Natural killer cell (primary cell): Measurements from ENCODE around the gene ENPP7. TPM values are rescaled to one million over a fixed set of nuclear protein-coding genes. Genes with fewer than 3 reads are reported as not detected.

Experiments used
- ATAC-seq, 3 donors: fragments of 150-1000 bp in 2 of 3; fragments of 200-7000 bp in 1 of 3; cut with Tn5 transposase; 1 replicate in 1 of 3; 2 replicates in 2 of 3; pipeline ENCODE4 v1.10.0; 2021; ENCODE audit warnings: mild to moderate bottlenecking in 2 of 3, moderate library complexity in 2 of 3
- DNase-seq, 2 donors: peaks; one replicate each; pipeline versions ENCODE4 v3.0.0 to v3.0.0-alpha.2; 2013 to 2021; ENCODE audit warnings: mixed read lengths in 1 of 2
- H3K27ac ChIP-seq: one replicate; pipeline ENCODE4 v1.5.1; 2013; ENCODE audit warnings: mild to moderate bottlenecking, low read length
- H3K27me3 ChIP-seq: one replicate; pipeline ENCODE4 v1.6.1; 2013; ENCODE audit warnings: low read length; ENCODE audit not compliant: control insufficient read depth, insufficient read depth
- H3K36me3 ChIP-seq: one replicate; pipeline ENCODE4 v1.6.1; 2013; ENCODE audit warnings: low read length; ENCODE audit not compliant: control insufficient read depth, insufficient read depth
- H3K4me1 ChIP-seq: one replicate; pipeline ENCODE4 v1.6.1; 2013; ENCODE audit warnings: low read length; ENCODE audit not compliant: control insufficient read depth, insufficient read depth
- H3K4me3 ChIP-seq: one replicate; pipeline ENCODE4 v1.5.1; 2013; ENCODE audit warnings: low read length
- H3K9me3 ChIP-seq: one replicate; pipeline ENCODE4 v1.6.1; 2013; ENCODE audit warnings: low read length; ENCODE audit not compliant: control insufficient read depth, insufficient read depth
- H3K27ac Mint-ChIP-seq, 2 donors: one replicate each; pipeline ENCODE4 v1.8.0; 2022; ENCODE audit warnings: mild to moderate bottlenecking in 2 of 2, mixed read lengths in 2 of 2, moderate library complexity in 1 of 2
- H3K27me3 Mint-ChIP-seq, 2 donors: one replicate each; pipeline ENCODE4 v1.8.0; 2022; ENCODE audit warnings: low read depth in 2 of 2, mixed read lengths in 2 of 2
- H3K36me3 Mint-ChIP-seq: one replicate; pipeline ENCODE4 v1.8.0; 2022; ENCODE audit warnings: mixed read lengths
- H3K4me1 Mint-ChIP-seq, 2 donors: one replicate each; pipeline ENCODE4 v1.8.0; 2022; ENCODE audit warnings: mixed read lengths in 2 of 2
- H3K4me3 Mint-ChIP-seq: one replicate; pipeline ENCODE4 v1.8.0; 2022; ENCODE audit warnings: mild to moderate bottlenecking, moderate library complexity, mixed read lengths
- H3K9me3 Mint-ChIP-seq, 2 donors: one replicate each; pipeline ENCODE4 v1.8.0; 2022; ENCODE audit warnings: mixed read lengths in 2 of 2
- WGBS: methylation state at CpG from one replicate; pipeline ENCODE4 v1.1.7; 2013; ENCODE audit warnings: missing lambda C conversion rate; ENCODE audit not compliant: insufficient coverage; 5-methylcytosine and 5-hydroxymethylcytosine counted together
- intact Hi-C: fragments of 100-400 bp; cut with micrococcal nuclease; formaldehyde crosslinking; loops from one replicate; pipeline ENCODE4 v1.14.2; 2022
- total RNA-seq, 4 donors: library from RNA; stranded (reverse); fragments of 120-200 nt in 1 of 4; gene quantifications; one replicate each; pipeline versions ENCODE4 v1.2.3 to v1.2.4, GENCODE V29; 2013 to 2022
- TF ChIP-seq, protein P1 (sequence below): fragments of 200-600 bp; IDR thresholded peaks from one replicate; pipeline ENCODE4 v1.8.0; 2022; ENCODE audit warnings: antibody characterized with exemption

ENPP7 gene
- total RNA-seq, 3 donors from 2014 or later (not counting 1 experiment from before 2014, with no cell fraction given): 0.95 TPM; not detected in 2

DNA sequence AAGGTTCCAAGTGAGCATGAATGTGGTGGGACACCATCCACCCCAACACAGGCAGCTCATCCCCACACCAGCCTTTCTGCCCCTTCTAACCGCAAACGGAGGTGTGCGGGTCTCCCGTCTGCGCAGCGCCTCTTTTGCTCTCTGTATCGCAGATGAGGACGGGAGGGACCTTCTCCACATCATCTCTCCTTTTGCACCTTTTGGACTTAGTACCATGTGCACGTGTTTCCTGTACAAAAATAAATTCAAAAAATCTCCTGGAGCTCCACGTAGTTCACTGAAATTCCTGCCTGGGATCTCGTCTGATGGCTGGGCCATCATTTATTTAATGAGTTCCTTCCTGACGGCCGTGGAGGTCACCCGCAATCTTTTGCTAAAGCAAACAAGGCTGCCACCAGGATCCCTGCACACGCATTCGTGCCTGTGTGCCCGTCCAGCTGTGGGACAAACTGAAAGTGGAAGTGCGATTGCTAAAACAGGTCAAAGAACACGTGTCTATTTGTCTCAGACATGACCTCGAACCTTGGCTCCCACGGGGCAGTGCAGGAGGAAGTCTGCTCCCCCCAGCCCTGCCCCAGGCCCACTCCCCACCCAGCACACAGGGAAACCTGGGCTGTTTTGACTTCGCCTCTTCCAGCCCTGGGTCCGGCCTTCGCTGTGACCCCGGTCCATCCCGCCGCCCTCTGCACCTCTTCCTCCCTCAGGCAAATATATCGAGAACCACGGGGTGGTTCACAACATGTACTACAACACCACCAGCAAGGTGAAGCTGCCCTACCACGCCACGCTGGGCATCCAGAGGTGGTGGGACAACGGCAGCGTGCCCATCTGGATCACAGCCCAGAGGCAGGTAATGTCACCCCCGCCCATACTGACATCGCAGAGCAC is 2.3 kb downstream of the ENPP7 start:
- Histone ChIP-seq H3K4me3 (peak overlapping the region; percentile 51), H3K27me3 (peaks cover under 1% of the 10 kb centered on the region), H3K9me3 (no peaks in the 10 kb centered on the region), H3K36me3 (no peaks in the 10 kb centered on the region), H3K27ac (peak overlapping the region; percentile 84), H3K4me1 (peaks cover 27% of the 10 kb centered on the region)
- intact Hi-C loops: no loop called here
- H3K9me3 Mint-ChIP-seq: no peaks in the 10 kb centered on the region
- peak overlapping the region; percentile 37 to 90 for H3K27ac Mint-ChIP-seq
- peaks cover 18 to 20% of the 10 kb centered on the region in 2 donors for H3K4me1 Mint-ChIP-seq
- peak overlapping the region; percentile 92 for H3K4me3 Mint-ChIP-seq
- 48% methylated on average over 35 of the region's 35 CpGs for WGBS
- H3K36me3 Mint-ChIP-seq: no peaks in the 10 kb centered on the region
- ATAC-seq: peak in 1 of 3 donors; percentile 72
- TF ChIP-seq, protein P1, sequence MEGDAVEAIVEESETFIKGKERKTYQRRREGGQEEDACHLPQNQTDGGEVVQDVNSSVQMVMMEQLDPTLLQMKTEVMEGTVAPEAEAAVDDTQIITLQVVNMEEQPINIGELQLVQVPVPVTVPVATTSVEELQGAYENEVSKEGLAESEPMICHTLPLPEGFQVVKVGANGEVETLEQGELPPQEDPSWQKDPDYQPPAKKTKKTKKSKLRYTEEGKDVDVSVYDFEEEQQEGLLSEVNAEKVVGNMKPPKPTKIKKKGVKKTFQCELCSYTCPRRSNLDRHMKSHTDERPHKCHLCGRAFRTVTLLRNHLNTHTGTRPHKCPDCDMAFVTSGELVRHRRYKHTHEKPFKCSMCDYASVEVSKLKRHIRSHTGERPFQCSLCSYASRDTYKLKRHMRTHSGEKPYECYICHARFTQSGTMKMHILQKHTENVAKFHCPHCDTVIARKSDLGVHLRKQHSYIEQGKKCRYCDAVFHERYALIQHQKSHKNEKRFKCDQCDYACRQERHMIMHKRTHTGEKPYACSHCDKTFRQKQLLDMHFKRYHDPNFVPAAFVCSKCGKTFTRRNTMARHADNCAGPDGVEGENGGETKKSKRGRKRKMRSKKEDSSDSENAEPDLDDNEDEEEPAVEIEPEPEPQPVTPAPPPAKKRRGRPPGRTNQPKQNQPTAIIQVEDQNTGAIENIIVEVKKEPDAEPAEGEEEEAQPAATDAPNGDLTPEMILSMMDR: no peak
- no peaks in the 10 kb centered on the region for H3K27me3 Mint-ChIP-seq
- DNase-seq: no peak

- DNase-seq (no peak), ATAC-seq (no peak)
- Mint-ChIP-seq H3K4me1 (peaks cover 13 to 15% of the 10 kb centered on the region in 2 donors), H3K4me3 (peak overlapping the region; percentile 92), H3K36me3 (no peaks in the 10 kb centered on the region), H3K27ac (peak overlapping the region in 1 of 2 donors; percentile 90), H3K9me3 (no peaks in the 10 kb centered on the region), H3K27me3 (peaks cover 2% of the 10 kb centered on the region in 2 donors)
- Histone ChIP-seq H3K36me3 (no peaks in the 10 kb centered on the region), H3K4me3 (peak overlapping the region; percentile 51), H3K27me3 (peaks cover 2% of the 10 kb centered on the region), H3K9me3 (no peaks in the 10 kb centered on the region), H3K4me1 (peaks cover 20% of the 10 kb centered on the region), H3K27ac (peak overlapping the region; percentile 84)
- intact Hi-C loops: no loop called here
- WGBS: 93% methylated on average over 9 of the region's 9 CpGs
- TF ChIP-seq, protein P1: no peak
Observed at GRCh38 chr17:79733692-79734070, 2.9 kb downstream of the ENPP7 start.

DNA sequence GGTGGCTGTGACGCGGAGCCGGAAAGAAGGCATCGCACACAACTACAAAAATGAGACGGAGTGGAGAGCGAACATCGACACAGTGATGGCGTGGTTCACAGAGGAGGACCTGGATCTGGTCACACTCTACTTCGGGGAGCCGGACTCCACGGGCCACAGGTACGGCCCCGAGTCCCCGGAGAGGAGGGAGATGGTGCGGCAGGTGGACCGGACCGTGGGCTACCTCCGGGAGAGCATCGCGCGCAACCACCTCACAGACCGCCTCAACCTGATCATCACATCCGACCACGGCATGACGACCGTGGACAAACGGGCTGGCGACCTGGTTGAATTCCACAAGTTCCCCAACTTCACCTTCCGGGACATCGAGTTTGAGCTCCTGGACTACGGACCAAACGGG is 4.4 kb downstream of the ENPP7 start:
- no peak overlapping the region for H3K4me3 Mint-ChIP-seq
- Histone ChIP-seq H3K4me3 (no peak overlapping the region), H3K27ac (no peak overlapping the region)

More for the DNA sequence above, 4.4 kb downstream of the ENPP7 start:
- H3K27me3 Mint-ChIP-seq: peaks cover 15 to 16% of the 10 kb centered on the region in 2 donors
- intact Hi-C loops: no loop called here
- DNase-seq (no peak), ATAC-seq (no peak)
- TF ChIP-seq, protein P1: no peak
- Histone ChIP-seq H3K36me3 (no peaks in the 10 kb centered on the region), H3K4me1 (peaks cover 14% of the 10 kb centered on the region), H3K27me3 (peaks cover 2% of the 10 kb centered on the region), H3K9me3 (no peaks in the 10 kb centered on the region)
- peaks cover 10 to 11% of the 10 kb centered on the region in 2 donors for H3K4me1 Mint-ChIP-seq
- H3K9me3 Mint-ChIP-seq: no peaks in the 10 kb centered on the region
- 98% methylated on average over 32 of the region's 32 CpGs for WGBS
- no peaks in the 10 kb centered on the region for H3K36me3 Mint-ChIP-seq
- H3K27ac Mint-ChIP-seq: no peak overlapping the region
